GM12872 (cell line): ENCODE data around the gene WFDC12.

ENCODE experiments used
- TF ChIP-seq, protein P1 (sequence below): IDR thresholded peaks from 3 replicates; pipeline ENCODE4 v1.5.1; 2011; ENCODE audit warnings: low read depth, mild to moderate bottlenecking, low read length, moderate library complexity; ENCODE audit not compliant: insufficient read depth

Gene WFDC12

GRCh38 chr20:45124365-45124764, at the start of gene WFDC12:
TSS of gene WFDC12 (minus strand) at chr20:45124465. CDS start at chr20:45124447, 18 bp downstream.
- TF ChIP-seq, protein P1, sequence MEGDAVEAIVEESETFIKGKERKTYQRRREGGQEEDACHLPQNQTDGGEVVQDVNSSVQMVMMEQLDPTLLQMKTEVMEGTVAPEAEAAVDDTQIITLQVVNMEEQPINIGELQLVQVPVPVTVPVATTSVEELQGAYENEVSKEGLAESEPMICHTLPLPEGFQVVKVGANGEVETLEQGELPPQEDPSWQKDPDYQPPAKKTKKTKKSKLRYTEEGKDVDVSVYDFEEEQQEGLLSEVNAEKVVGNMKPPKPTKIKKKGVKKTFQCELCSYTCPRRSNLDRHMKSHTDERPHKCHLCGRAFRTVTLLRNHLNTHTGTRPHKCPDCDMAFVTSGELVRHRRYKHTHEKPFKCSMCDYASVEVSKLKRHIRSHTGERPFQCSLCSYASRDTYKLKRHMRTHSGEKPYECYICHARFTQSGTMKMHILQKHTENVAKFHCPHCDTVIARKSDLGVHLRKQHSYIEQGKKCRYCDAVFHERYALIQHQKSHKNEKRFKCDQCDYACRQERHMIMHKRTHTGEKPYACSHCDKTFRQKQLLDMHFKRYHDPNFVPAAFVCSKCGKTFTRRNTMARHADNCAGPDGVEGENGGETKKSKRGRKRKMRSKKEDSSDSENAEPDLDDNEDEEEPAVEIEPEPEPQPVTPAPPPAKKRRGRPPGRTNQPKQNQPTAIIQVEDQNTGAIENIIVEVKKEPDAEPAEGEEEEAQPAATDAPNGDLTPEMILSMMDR, result no peak

DNA sequence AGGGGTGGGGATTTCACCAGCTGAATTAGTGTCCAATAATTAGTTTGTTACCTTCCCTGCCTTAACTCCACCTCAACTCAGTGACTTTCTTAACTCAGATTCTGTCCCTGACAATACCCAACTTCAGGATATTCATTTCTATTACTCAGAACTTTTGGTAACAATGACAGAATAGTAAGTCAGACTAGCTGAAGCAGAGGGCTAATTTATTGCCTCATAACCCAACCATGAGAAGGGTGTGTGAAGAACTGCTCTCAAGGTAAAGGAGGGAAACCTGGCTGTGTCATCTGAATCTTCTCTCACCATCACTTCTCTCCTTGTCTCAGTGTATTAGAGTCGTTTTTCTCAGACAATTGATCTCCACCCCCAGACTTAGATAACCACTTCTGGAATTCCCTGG, 49.3 kb upstream of the WFDC12 start:
- TF ChIP-seq, protein P1, result no peak

DNA sequence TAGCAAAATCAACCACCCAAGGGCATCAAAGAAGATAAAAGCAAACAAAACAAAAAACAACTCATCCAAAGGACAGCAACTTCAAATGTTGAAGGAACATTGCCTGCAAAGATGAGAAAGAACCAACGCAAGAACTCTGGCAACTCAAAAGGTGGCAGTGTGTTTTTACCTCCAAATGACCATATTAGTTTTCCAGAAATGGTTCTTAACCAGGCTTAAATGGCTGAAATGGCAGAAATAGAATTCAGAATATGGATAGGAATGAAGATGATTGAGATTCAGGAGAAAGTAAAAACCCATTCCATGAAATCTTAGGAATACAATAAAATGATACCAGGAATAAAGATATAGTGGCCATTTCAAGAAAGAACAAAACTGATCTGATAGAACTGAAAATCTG, 40.6 kb upstream of the WFDC12 start:
- TF ChIP-seq, protein P1, result no peak

- TF ChIP-seq, protein P1, result no peak
Observed at GRCh38 chr20:45163083-45163803, 39.0 kb upstream of the WFDC12 start.

DNA sequence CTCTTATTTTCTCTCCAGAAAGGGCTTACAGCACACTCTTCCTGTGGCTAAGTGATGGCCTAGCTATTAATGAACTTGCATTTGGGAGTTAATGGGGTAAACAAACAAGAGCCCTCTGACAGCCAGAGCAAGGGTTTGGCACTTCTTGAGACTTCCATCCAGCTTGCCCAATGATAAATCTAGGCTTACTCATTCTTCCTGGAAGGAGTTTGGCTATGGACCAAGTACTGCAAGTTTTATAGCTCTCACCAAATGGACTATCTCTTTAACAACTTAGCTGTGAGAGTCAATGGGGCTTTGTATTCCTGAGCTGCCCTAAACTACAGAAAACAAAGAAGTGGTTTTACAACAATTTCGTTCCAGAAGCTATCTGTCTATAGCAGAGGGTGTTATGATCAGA, 33.7 kb upstream of the WFDC12 start:
- TF ChIP-seq, protein P1, result no peak

- TF ChIP-seq, protein P1, result no peak
Observed at GRCh38 chr20:45156713-45157112, 32.4 kb upstream of the WFDC12 start.

DNA sequence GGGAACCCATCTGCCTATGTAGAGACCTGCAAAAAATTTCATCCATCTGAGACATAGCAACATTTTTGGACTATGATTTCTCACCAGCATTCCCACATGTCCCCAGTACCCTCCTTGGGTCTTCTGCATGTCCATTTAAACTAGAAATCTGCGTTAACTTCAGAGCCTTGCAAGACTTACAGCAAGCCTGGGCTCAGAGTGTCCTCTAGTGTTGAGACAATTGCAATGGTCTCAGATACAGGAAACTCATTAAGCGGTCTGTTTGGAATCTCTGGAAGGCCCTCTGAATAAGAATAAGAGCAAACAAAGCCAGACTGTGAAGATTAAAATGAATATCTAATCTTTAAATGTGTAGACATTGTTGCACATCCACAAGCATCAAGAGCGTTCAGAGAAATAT, 29.9 kb upstream of the WFDC12 start:
- TF ChIP-seq, protein P1, result no peak
